Measurements from ENCODE around the gene BBS9. TPM values are rescaled to one million over a fixed set of nuclear protein-coding genes. Genes with fewer than 3 reads are reported as not detected.
A peak's percentile ranks its signal among the peaks of the same experiment; 100 is the strongest.
"Not testable (repeated sequence)": the region's sequence is repeated elsewhere in the genome, so short reads cannot be mapped to it uniquely, and the experiment has no call there.

The BBS9 gene
- total RNA-seq, 1 donor from 2014 or later: 28.4 TPM

DNA sequence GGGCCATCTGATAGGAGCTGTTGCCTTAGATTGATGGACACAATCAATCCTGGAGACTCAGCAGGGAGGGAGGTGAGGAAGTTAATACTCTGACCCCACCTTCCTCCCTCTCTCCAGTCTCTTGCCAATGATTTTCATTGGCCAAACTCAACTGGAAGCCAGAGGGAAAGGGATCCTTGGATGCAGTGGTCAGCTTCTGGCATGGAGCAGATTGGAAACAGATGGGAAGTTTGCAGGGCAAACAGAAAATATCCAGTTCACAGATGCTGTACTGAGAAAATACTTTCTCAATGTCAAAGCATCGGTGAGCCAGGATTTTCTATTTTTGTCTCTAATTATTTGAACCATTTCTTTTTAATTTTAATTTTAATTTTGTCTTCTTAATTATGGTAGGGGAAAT is 170.8 kb downstream of the BBS9 start:
- Histone ChIP-seq H3K27ac (no peak overlapping the region), H3K4me1 (no peaks in the 10 kb centered on the region), H3K9me3 (peaks cover 27% of the 10 kb centered on the region), H3K36me3 (no peaks in the 10 kb centered on the region), H3K4me3 (no peak overlapping the region), H3K27me3 (ENCODE audit: low read depth) (no peaks in the 10 kb centered on the region)
- intact Hi-C loops (cut with DNase I): no loop called here
- ATAC-seq (no peak), DNase-seq (no peak)
- no peak for TF ChIP-seq CTCF (IDR thresholded peaks at IDR 0.05)

DNA sequence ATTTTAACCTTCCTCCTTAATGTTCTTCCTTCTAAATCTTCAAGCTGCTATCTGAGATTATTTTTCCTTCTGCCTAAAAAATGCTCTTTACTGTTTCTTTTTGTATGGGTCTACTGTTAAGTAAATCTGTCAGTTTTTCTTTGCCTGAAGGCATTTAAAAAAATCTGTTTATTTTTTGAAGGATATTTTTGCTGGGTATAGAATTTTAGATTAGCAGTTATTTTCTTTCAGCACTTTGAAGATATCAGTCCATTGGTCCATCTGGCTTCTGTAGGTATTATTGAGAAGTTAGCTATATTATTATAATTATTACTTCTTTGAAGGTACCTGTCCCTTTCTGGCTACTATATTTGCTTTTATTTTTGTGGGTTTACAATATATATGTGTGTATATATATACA is 171.4 kb downstream of the BBS9 start:
- Histone ChIP-seq H3K9me3 (peaks cover 27% of the 10 kb centered on the region), H3K27ac (no peak overlapping the region), H3K27me3 (ENCODE audit: low read depth) (no peaks in the 10 kb centered on the region), H3K36me3 (no peaks in the 10 kb centered on the region), H3K4me1 (no peaks in the 10 kb centered on the region), H3K4me3 (no peak overlapping the region)
- no peak for TF ChIP-seq CTCF (IDR thresholded peaks at IDR 0.05)
- ATAC-seq: no peak
- intact Hi-C loops (cut with DNase I): no loop called here
- DNase-seq: no peak

GRCh38 chr7:33303978-33304557 is 174.7 kb downstream of the BBS9 start:
- H3K4me1 ChIP-seq; H3K27ac ChIP-seq; H3K36me3 ChIP-seq; H3K4me3 ChIP-seq; DNase-seq; intact Hi-C loops (cut with DNase I); ATAC-seq; H3K27me3 ChIP-seq (ENCODE audit: low read depth): not testable (repeated sequence)
- peaks cover 27% of the 10 kb centered on the region for H3K9me3 ChIP-seq

DNA sequence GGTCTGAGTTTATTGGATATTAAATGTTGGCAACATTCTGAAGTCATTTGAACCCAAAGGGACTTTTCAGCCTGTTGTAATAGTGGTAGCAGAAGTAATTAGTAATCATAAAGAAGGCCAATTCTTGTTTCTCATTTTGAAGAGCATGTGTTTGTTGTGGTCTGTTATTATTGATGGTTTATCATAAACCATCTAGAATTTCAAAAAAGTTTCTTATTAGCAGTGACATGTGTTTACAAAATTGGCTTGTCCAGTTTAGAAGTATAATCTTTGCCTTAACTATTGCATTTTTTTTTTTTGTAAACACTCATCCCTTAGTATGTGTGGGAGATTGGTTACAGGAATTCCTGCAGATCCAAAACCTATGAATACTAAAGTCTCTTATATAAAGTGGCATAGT is 177.8 kb downstream of the BBS9 start:
- no peak for ATAC-seq
- no peak overlapping the region for H3K27ac ChIP-seq
- H3K9me3 ChIP-seq: peaks cover 1% of the 10 kb centered on the region
- no peak for DNase-seq
- TF ChIP-seq CTCF (IDR thresholded peaks at IDR 0.05): no peak
- no peaks in the 10 kb centered on the region for H3K36me3 ChIP-seq
- no peaks in the 10 kb centered on the region for H3K4me1 ChIP-seq
- no peaks in the 10 kb centered on the region for H3K27me3 ChIP-seq (ENCODE audit: low read depth)
- H3K4me3 ChIP-seq: no peak overlapping the region
- intact Hi-C loops (cut with DNase I): no loop called here

- H3K27me3 ChIP-seq (ENCODE audit: low read depth): no peaks in the 10 kb centered on the region
- intact Hi-C loops (cut with DNase I): no loop called here
- ATAC-seq (no peak), DNase-seq (no peak)
- H3K4me3 ChIP-seq: no peak overlapping the region
- H3K36me3 ChIP-seq: no peaks in the 10 kb centered on the region
- TF ChIP-seq CTCF (IDR thresholded peaks at IDR 0.05): no peak
- no peak overlapping the region for H3K27ac ChIP-seq
- H3K9me3 ChIP-seq: no peaks in the 10 kb centered on the region
- H3K4me1 ChIP-seq: no peaks in the 10 kb centered on the region
Observed at GRCh38 chr7:33310546-33310945, 181.2 kb downstream of the BBS9 start.

- Histone ChIP-seq H3K9me3 (peaks cover 5% of the 10 kb centered on the region), H3K27me3 (ENCODE audit: low read depth) (no peaks in the 10 kb centered on the region), H3K4me1 (no peaks in the 10 kb centered on the region), H3K36me3 (no peaks in the 10 kb centered on the region), H3K4me3 (no peak overlapping the region), H3K27ac (no peak overlapping the region)
- peak; percentile 63 to 74 for ATAC-seq
- no peak for DNase-seq
- intact Hi-C loops (cut with DNase I): no loop called here
- no peak for TF ChIP-seq CTCF (IDR thresholded peaks at IDR 0.05)
Observed at GRCh38 chr7:33325754-33326484, 196.6 kb downstream of the BBS9 start.
